DOHH2 (cell line): ENCODE results near the gene ST6GALNAC6.

ENCODE experiments used
- H3F3A ChIP-seq: fragments of 200-600 bp; sonication (generic), shearing (Covaris generic); 2 replicates; pipeline ENCODE4 v1.6.0; 2016; ENCODE audit warnings: antibody characterized with exemption, mild to moderate bottlenecking; ENCODE audit not compliant: control insufficient read depth, insufficient read depth
- H3K27ac ChIP-seq: fragments of 200-600 bp; sonication (generic); 2 replicates; pipeline ENCODE4 v1.5.1; 2014; ENCODE audit warnings: low read depth, mild to moderate bottlenecking, low read length, moderate library complexity
- H3K27me3 ChIP-seq: fragments of 200-600 bp; sonication (generic); 2 replicates; pipeline ENCODE4 v1.6.1; 2014; ENCODE audit warnings: mild to moderate bottlenecking, low read length, mixed read lengths; ENCODE audit not compliant: control insufficient read depth
- H3K36me3 ChIP-seq: fragments of 200-600 bp; sonication (generic); 2 replicates; pipeline ENCODE4 v1.6.1; 2014; ENCODE audit warnings: mild to moderate bottlenecking, low read length, moderate library complexity, mixed read lengths; ENCODE audit not compliant: control insufficient read depth
- H3K4me1 ChIP-seq: fragments of 200-600 bp; sonication (generic); 2 replicates; pipeline ENCODE4 v1.6.1; 2014; ENCODE audit warnings: mild to moderate bottlenecking, low read length, mixed read lengths; ENCODE audit not compliant: control insufficient read depth
- H3K4me2 ChIP-seq: fragments of 200-600 bp; sonication (generic); 2 replicates; pipeline ENCODE4 v1.6.0; 2014; ENCODE audit warnings: mild to moderate bottlenecking, low read length, moderate library complexity
- H3K4me3 ChIP-seq: fragments of 200-600 bp; sonication (generic); 2 replicates; pipeline ENCODE4 v1.5.1; 2014; ENCODE audit warnings: mild to moderate bottlenecking, low read length, mixed read lengths
- H3K79me2 ChIP-seq: fragments of 200-600 bp; sonication (generic); 2 replicates; pipeline ENCODE4 v1.6.1; 2014; ENCODE audit warnings: mild to moderate bottlenecking, low read length, mixed read lengths; ENCODE audit not compliant: control insufficient read depth
- H3K9me2 ChIP-seq: fragments of 200-600 bp; sonication (generic); replicated peaks from 2 replicates; pipeline ENCODE4 v1.6.1; 2014; ENCODE audit warnings: mild to moderate bottlenecking, low read length, mixed read lengths; ENCODE audit not compliant: control insufficient read depth
- H3K9me3 ChIP-seq: fragments of 200-600 bp; sonication (generic); 2 replicates; pipeline ENCODE4 v1.6.1; 2014; ENCODE audit warnings: antibody characterized with exemption, low read length, mixed read lengths; ENCODE audit not compliant: control insufficient read depth, insufficient read depth
- H4K20me1 ChIP-seq: fragments of 200-600 bp; sonication (generic); 2 replicates; pipeline ENCODE4 v1.6.0; 2014; ENCODE audit warnings: low read depth, mild to moderate bottlenecking, antibody characterized with exemption, low read length, moderate library complexity; ENCODE audit not compliant: control insufficient read depth, insufficient read depth
- CTCF ChIP-seq: fragments of 200-600 bp; sonication (generic); IDR thresholded peaks from one replicate; pipeline ENCODE4 v1.5.1; 2014; ENCODE audit warnings: antibody characterized with exemption, mild to moderate bottlenecking, low read depth, low read length; ENCODE audit not compliant: poor library complexity, severe bottlenecking
- EZH2phosphoT487 ChIP-seq: fragments of 200-600 bp; sonication (generic); IDR thresholded peaks from 2 replicates; pipeline ENCODE4 v1.6.1; 2017; ENCODE audit warnings: borderline replicate concordance, mild to moderate bottlenecking, antibody characterized with exemption, low read length, moderate library complexity, mixed read lengths

The ST6GALNAC6 gene

GRCh38 chr9:127872369-127873222 is 26.8 kb downstream of the ST6GALNAC6 start:
- Histone ChIP-seq H3F3A (no peaks in the 10 kb centered on the region), H3K4me3 (no peak overlapping the region), H3K9me3 (no peaks in the 10 kb centered on the region), H3K27me3 (no peaks in the 10 kb centered on the region), H4K20me1 (no peaks in the 10 kb centered on the region), H3K4me1 (no peaks in the 10 kb centered on the region), H3K27ac (no peak overlapping the region), H3K79me2 (no peaks in the 10 kb centered on the region), H3K36me3 (no peaks in the 10 kb centered on the region), H3K4me2 (no peak overlapping the region), H3K9me2 (no peaks in the 10 kb centered on the region)
- TF ChIP-seq EZH2phosphoT487 (no peak), CTCF (no peak)

GRCh38 chr9:127871531-127871930 is 27.9 kb downstream of the ST6GALNAC6 start:
- no peaks in the 10 kb centered on the region for H3K79me2 ChIP-seq
- no peaks in the 10 kb centered on the region for H3K36me3 ChIP-seq
- peaks cover 3% of the 10 kb centered on the region for H3K4me1 ChIP-seq
- H3K27me3 ChIP-seq: no peaks in the 10 kb centered on the region
- H4K20me1 ChIP-seq: no peaks in the 10 kb centered on the region
- H3K4me3 ChIP-seq: no peak overlapping the region
- no peaks in the 10 kb centered on the region for H3K9me2 ChIP-seq
- H3F3A ChIP-seq: no peaks in the 10 kb centered on the region
- H3K4me2 ChIP-seq: no peak overlapping the region
- TF ChIP-seq CTCF (no peak), EZH2phosphoT487 (no peak)
- H3K27ac ChIP-seq: no peak overlapping the region
- no peaks in the 10 kb centered on the region for H3K9me3 ChIP-seq

DNA sequence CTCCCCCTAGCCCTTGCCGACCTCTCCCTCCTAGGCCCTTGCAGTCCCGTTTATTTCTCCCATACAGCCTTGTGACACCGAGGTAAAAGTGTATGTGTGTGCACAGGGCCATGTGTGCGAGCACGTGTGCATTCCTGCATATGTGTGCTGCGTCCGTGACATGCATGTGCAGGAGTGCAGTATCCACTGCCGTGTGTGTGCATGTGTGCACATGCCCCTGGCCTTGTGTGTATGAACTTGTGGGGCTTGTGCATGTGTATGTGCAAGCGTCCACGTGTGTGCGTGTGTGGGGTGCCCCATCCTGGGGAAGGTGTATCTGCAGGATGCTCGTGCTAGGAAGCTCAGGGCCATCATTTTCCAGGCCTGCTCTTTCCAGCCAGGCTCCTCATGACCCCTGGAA is 28.5 kb downstream of the ST6GALNAC6 start:
- no peaks in the 10 kb centered on the region for H3K9me2 ChIP-seq
- H4K20me1 ChIP-seq: no peaks in the 10 kb centered on the region
- H3K4me1 ChIP-seq: peaks cover 9% of the 10 kb centered on the region
- no peak overlapping the region for H3K4me3 ChIP-seq
- no peak overlapping the region for H3K4me2 ChIP-seq
- no peaks in the 10 kb centered on the region for H3K27me3 ChIP-seq
- H3F3A ChIP-seq: 0 out of 2 replicates have a peak, but pooled peaks cover under 1% of the 10 kb centered on the region
- H3K79me2 ChIP-seq: no peaks in the 10 kb centered on the region
- no peaks in the 10 kb centered on the region for H3K36me3 ChIP-seq
- H3K27ac ChIP-seq: no peak overlapping the region
- TF ChIP-seq EZH2phosphoT487 (no peak), CTCF (no peak)
- H3K9me3 ChIP-seq: no peaks in the 10 kb centered on the region
